Adrenal gland (tissue), 12 donors: ENCODE data around the gene C4A. TPM values are rescaled to one million over a fixed set of nuclear protein-coding genes. Genes with fewer than 3 reads are reported as not detected.

Source experiments
- DNase-seq, 7 donors: peaks; one replicate each; pipeline ENCODE4 v3.0.0-alpha.2; 2019 to 2020
- H3K27ac ChIP-seq, 5 donors: fragments of 200-600 bp; sonication (generic) in 4 of 5; 1 replicate in 3 of 5; 2 replicates in 2 of 5; pipeline versions ENCODE4 v1.5.1 to v1.8.0; 2016 to 2020; ENCODE audit warnings: mild to moderate bottlenecking in 1 of 5
- H3K27me3 ChIP-seq: fragments of 200-600 bp; 2 replicates; pipeline ENCODE4 v1.8.0; 2021
- H3K36me3 ChIP-seq, 2 donors: fragments of 200-600 bp; replicated peaks in 1 of 2; 1 replicate in 1 of 2; 2 replicates in 1 of 2; pipeline versions ENCODE4 v1.5.1 to v1.8.0; 2018 to 2022
- H3K4me1 ChIP-seq, 2 donors: fragments of 200-600 bp; replicated peaks in 1 of 2; 1 replicate in 1 of 2; 2 replicates in 1 of 2; pipeline versions ENCODE4 v1.5.1 to v1.8.0; 2018 to 2021
- H3K4me3 ChIP-seq, 4 donors: fragments of 200-600 bp; sonication (generic) in 3 of 4; one replicate each; pipeline ENCODE4 v1.5.1; 2016 to 2018
- H3K9me3 ChIP-seq, 3 donors: fragments of 200-600 bp; sonication (generic) in 1 of 3; replicated peaks in 1 of 3; 1 replicate in 2 of 3; 2 replicates in 1 of 3; pipeline versions ENCODE4 v1.5.1 to v1.8.0; 2016 to 2021
- CTCF ChIP-seq, 6 experiments: fragments of 450-650 bp in 4 of 6; fragments of 200-600 bp in 2 of 6; sonication (generic) in 1 of 6; IDR thresholded peaks; 1 replicate in 5 of 6; 2 replicates in 1 of 6; pipeline versions ENCODE4 v1.5.1 to v1.8.0; 2016 to 2021; ENCODE audit warnings: antibody characterized with exemption in 6 of 6, mild to moderate bottlenecking in 2 of 6, moderate library complexity in 1 of 6
- POLR2A ChIP-seq, 2 donors: fragments of 450-650 bp; IDR thresholded peaks; one replicate each; pipeline ENCODE4 v1.6.1; 2017; ENCODE audit warnings: antibody characterized with exemption in 2 of 2, mild to moderate bottlenecking in 2 of 2, moderate library complexity in 1 of 2
- WGBS, 4 donors: extraction: QIAGEN DNeasy Blood & Tissue Kit in 2 of 4; methylation state at CpG; one replicate each; pipeline versions ENCODE4 v1.1.5 to v1.1.7; 2013 to 2017; 5-methylcytosine and 5-hydroxymethylcytosine counted together
- intact Hi-C, 2 donors: fragments of 100-400 bp; cut with DNase I; formaldehyde crosslinking; loops; one replicate each; pipeline versions ENCODE4 v1.14.1 to v1.15.0; 2022 to 2023
- polyA plus RNA-seq, 3 donors: library from polyadenylated mRNA; stranded (reverse); fragments of 200-250 nt in 2 of 3; fragments of 350-450 nt in 1 of 3; fragmentation: Illumina TruSeq in 1 of 3; extraction: RNeasy Lipid Tissue Mini Kit (QIAGEN cat#74804) in 1 of 3; gene quantifications; one replicate each; pipeline ENCODE4 v1.2.3, GENCODE V29; 2013 to 2014
- total RNA-seq, 9 donors: library from RNA; depleted of rRNA in 4 of 9; stranded (reverse); fragments of >200 nt in 4 of 9; fragments of 120-200 nt in 1 of 9; fragmentation: NEBNext Ultra II Directional in 1 of 9; extraction: Animal tissue kit (Norgen Biotek cat#: 25700) in 1 of 9; gene quantifications; one replicate each; pipeline versions ENCODE4 v1.1.0 to v1.2.4, GENCODE V29; 2013 to 2023
- donor health status: healthy with polysubstance abuse.
- donor health status: Bipolar disorder and iron deficiency.
- donor health status: DM: yes; HTN: yes; CAD: no.
- donor health status: DM: no; HTN: no; CAD: no.
- donor health status: DM: no; HTN: no; CAD: no.
- donor health status: DM: yes; HTN: yes; CAD: no.

The C4A gene
- total and polyA plus RNA-seq, 12 donors, result 212 to 2,285 (median 1,142) TPM

DNA sequence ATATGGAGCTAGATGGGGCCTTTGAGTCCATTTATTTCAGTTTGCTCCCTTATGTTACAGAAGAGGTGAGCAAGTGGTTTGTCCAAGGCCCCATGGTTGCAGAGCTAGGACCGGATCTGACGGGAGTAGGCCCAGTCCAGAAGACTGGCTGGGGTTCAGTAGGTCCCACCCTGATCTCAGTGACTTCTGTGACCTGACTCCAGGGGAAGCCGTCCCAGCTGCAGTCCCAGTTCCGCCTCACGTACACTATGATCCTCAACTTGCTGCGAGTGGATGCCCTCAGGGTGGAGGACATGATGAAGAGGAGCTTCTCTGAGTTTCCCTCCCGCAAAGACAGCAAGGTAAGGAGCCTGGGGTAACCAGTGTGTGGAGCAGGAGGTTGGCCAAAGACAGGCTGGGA, 15.4 kb upstream of the C4A start:
- Histone ChIP-seq H3K9me3 (no peaks in the 10 kb centered on the region), H3K27ac (no peak overlapping the region), H3K36me3 (peaks cover 0 to 88% of the 10 kb centered on the region in 2 donors), H3K4me3 (no peak overlapping the region), H3K27me3 (no peaks in the 10 kb centered on the region), H3K4me1 (peaks cover 9 to 17% of the 10 kb centered on the region in 2 donors)
- TF ChIP-seq CTCF (IDR thresholded peaks at IDR 0.05) (no peak), POLR2A (IDR thresholded peaks at IDR 0.05) (no peak)
- intact Hi-C loops, result no loop called here
- DNase-seq, result no peak
- WGBS, 4 donors, result 78 to 94% (median 87%) methylated on average over 6 to 7 of the region's 7 CpGs

- no peak overlapping the region for H3K27ac ChIP-seq
- H3K36me3 ChIP-seq, result peaks cover 0 to 80% of the 10 kb centered on the region in 2 donors
- H3K4me3 ChIP-seq, result no peak overlapping the region
- peaks cover 12 to 17% of the 10 kb centered on the region in 2 donors for H3K4me1 ChIP-seq
- intact Hi-C loops, result no loop called here
- H3K27me3 ChIP-seq, result no peaks in the 10 kb centered on the region
- DNase-seq, result no peak
- WGBS, 4 donors, result 89 to 93% (median 90%) methylated on average over 8 to 10 of the region's 10 CpGs
- TF ChIP-seq POLR2A (IDR thresholded peaks at IDR 0.05), result no peak
- no peak for TF ChIP-seq CTCF (IDR thresholded peaks at IDR 0.05)
- no peaks in the 10 kb centered on the region for H3K9me3 ChIP-seq
Measured at GRCh38 chr6:31966997-31967925, 14.6 kb upstream of the C4A start.

DNA sequence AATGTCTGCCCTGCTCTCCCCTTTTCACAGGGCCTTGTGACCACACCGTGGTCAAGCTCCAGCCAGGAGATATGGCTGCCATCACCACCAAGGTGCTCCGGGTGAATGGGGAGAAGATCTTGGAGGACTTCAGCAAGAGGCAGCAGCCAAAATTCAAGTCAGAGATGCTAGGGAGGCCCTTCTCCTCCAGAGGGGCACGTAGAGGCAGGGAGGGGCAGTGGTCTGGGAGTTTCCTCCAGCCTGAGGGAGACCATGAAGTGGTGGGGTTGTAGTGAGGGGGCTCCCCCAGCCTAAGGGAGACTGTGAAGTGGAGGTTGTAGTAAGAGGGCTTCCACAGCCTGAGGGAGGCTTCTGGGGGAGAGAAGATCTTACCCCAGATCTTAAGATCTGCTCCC, 13.9 kb upstream of the C4A start:
- H3K4me1 ChIP-seq, result peaks cover 14 to 21% of the 10 kb centered on the region in 2 donors
- DNase-seq, result no peak
- H3K9me3 ChIP-seq, result no peaks in the 10 kb centered on the region
- no peak overlapping the region for H3K4me3 ChIP-seq
- H3K27me3 ChIP-seq, result no peaks in the 10 kb centered on the region
- H3K27ac ChIP-seq, result no peak overlapping the region
- no peak for TF ChIP-seq POLR2A (IDR thresholded peaks at IDR 0.05)
- no peak for TF ChIP-seq CTCF (IDR thresholded peaks at IDR 0.05)
- intact Hi-C loops, result no loop called here
- peaks cover 0 to 74% of the 10 kb centered on the region in 2 donors for H3K36me3 ChIP-seq
- 74 to 93% (median 82%) methylated on average over 3 of the region's 3 CpGs for WGBS, 4 donors

DNA sequence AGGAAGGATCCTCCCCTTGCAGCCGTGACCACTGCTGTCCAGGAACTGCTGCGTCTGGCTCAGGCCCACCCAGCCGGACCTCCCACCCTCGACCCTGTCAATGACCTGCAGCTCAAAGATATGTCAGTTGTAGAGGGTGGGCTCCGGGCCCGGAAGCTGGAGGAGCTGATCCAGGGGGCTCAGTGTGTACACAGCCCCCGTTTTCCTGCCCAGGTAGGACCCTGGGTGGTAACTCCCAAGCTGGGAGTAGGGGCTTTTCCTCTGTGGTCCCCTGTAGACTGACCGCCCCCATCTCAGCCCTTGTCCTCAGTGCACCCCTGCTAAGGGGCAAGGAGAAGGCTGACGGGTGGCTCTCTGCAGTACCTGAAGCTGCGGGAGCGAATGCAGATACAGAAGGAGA, 13.5 kb upstream of the C4A start:
- intact Hi-C loops, result no loop called here
- peaks cover 0 to 70% of the 10 kb centered on the region in 2 donors for H3K36me3 ChIP-seq
- DNase-seq, result no peak
- H3K4me1 ChIP-seq, result peaks cover 18 to 25% of the 10 kb centered on the region in 2 donors
- TF ChIP-seq POLR2A (IDR thresholded peaks at IDR 0.05) (no peak), CTCF (IDR thresholded peaks at IDR 0.05) (no peak)
- no peaks in the 10 kb centered on the region for H3K27me3 ChIP-seq
- no peak overlapping the region for H3K27ac ChIP-seq
- WGBS, 4 donors, result 83 to 97% (median 90%) methylated on average over 6 to 11 of the region's 11 CpGs
- no peaks in the 10 kb centered on the region for H3K9me3 ChIP-seq
- no peak overlapping the region for H3K4me3 ChIP-seq
